DND-41 (cell line): Measurements from ENCODE around the gene NBEA.

Source experiments
- CTCF ChIP-seq: IDR thresholded peaks from 2 replicates; pipeline ENCODE4 v1.5.1; 2012; ENCODE audit warnings: borderline replicate concordance, low read length, moderate library complexity, mild to moderate bottlenecking; ENCODE audit not compliant: poor library complexity, severe bottlenecking; ENCODE audit errors: extremely low read depth
- EZH2 ChIP-seq: IDR thresholded peaks from 3 replicates; pipeline ENCODE4 v1.6.1; 2012; ENCODE audit warnings: borderline replicate concordance, low read depth, mild to moderate bottlenecking, moderate library complexity, low read length, inconsistent platforms; ENCODE audit not compliant: severe bottlenecking

GRCh38 chr13:34971473-34971872 is 29.4 kb downstream of the NBEA start:
- TF ChIP-seq CTCF, result no peak
- no peak for TF ChIP-seq EZH2
